Subcutaneous adipose tissue (tissue), 4 donors: Measurements from ENCODE around the gene NOC3L. TPM values are rescaled to one million over a fixed set of nuclear protein-coding genes. Genes with fewer than 3 reads are reported as not detected.

Experiments used
- CTCF ChIP-seq: fragments of 450-650 bp; IDR thresholded peaks from one replicate; pipeline ENCODE4 v1.5.1; 2016; ENCODE audit warnings: low read depth, mild to moderate bottlenecking, control low read depth, antibody characterized with exemption, moderate library complexity
- total RNA-seq, 4 donors: library from RNA; depleted of rRNA; stranded (reverse); fragments of >200 nt; gene quantifications; one replicate each; pipeline ENCODE4 v1.1.0, GENCODE V29; 2016

The NOC3L gene
- total RNA-seq, 4 donors from 2014 or later, result 10.0 to 36.8 (median 16.0) TPM

- TF ChIP-seq CTCF, result no peak
These were observed 62.7 kb downstream of the NOC3L start for GRCh38 chr10:94300042-94300441.

DNA sequence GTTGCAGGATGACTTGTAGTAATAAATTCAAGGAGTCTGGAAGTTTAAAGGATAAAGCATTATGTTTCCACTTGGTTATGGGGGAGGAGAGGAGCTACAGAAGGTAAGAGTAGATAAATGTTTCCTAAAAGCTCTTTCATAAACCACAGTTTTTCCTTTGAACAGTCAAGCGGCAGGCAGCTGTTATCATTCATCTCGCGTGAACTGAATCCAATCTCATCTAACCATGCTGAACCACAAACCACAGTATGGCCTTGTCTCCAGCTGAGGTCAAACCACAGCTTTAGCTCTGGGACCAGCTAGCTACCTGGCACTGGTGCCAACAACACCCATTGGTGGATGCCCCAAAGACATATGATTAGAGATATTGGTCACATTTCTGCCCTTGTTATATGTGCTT, 63.3 kb downstream of the NOC3L start:
- TF ChIP-seq CTCF, result no peak

GRCh38 chr10:94294168-94294567, 68.6 kb downstream of the NOC3L start:
- TF ChIP-seq CTCF, result no peak

GRCh38 chr10:94293354-94293753, 69.4 kb downstream of the NOC3L start:
- TF ChIP-seq CTCF, result no peak

- TF ChIP-seq CTCF, result no peak
These were observed 70.2 kb downstream of the NOC3L start for GRCh38 chr10:94292434-94293090.

DNA sequence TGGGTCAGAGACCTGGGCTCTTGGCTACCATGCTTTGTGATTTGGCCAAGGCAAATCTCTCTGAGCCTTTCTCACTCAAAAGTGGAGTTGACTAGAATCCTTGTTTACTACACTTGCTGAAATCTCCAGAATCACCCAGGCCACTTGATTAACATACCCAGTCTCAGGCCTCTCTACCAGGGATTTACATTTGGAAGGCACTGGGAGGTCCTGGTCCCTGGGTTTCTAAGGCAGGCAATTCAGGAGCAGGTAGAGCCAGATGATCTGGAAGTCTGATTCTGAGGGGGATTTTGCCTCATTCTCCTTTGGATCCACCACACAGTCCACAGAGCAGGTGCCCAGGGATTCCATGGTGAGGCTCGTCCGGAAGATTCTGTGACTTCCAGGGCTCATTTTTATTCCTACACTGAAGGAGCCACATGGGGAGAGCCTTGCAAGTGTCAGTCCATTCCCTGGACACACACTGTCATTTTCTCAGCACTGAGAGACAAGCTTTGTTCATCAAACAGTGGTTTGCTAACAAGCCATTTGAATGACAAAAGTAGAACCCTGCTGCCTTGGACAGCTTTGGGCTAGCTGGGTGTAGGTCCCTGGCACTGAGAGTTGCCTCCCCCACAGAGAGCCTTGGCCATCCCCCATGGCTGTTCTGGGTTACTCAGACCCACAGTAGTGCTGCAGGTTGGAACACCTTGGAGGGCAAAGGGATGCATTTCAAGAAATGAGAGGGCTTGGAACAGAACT, 74.2 kb downstream of the NOC3L start:
- TF ChIP-seq CTCF, result no peak

GRCh38 chr10:94287336-94287735, 75.4 kb downstream of the NOC3L start:
- no peak for TF ChIP-seq CTCF
